HG02938 (cell line): ENCODE results near the gene MSH3.
"Not testable (repeated sequence)": the region's sequence is repeated elsewhere in the genome, so short reads cannot be mapped to it uniquely, and the experiment has no call there.

ENCODE experiments used
- ATAC-seq: cut with Tn5 transposase; IDR thresholded peaks from one replicate; pipeline ENCODE4 v1.9.1; 2021; ENCODE audit warnings: mild to moderate bottlenecking, moderate library complexity; ENCODE audit not compliant: unreplicated experiment

MSH3 gene

GRCh38 chr5:80752427-80752826 lies 98.0 kb downstream of the MSH3 start:
- no peak for ATAC-seq

GRCh38 chr5:80753712-80754111 lies 99.3 kb downstream of the MSH3 start:
- ATAC-seq, result no peak

DNA sequence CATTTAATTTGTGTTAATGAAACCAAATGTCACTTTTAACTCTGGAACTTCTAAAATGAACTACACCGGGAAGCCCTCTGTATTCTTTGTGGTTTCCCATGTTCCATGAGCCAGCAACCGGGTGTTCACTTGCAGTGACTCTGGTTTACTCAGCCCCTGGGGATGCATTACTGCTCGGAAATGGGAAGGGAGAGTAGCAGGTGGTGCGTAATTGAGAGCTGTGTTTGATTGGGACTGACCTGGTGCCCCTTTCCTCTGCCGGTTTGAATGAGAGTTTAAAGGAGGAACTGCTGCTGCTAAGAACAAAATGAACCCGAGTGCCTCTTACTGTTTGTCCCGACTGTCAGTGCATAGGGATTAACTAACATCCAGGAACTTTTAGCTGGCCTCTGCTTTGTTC lies 100.4 kb downstream of the MSH3 start:
- ATAC-seq, result no peak

- ATAC-seq, result peak; percentile 97
These were observed 101.2 kb downstream of the MSH3 start for GRCh38 chr5:80755626-80756025.

DNA sequence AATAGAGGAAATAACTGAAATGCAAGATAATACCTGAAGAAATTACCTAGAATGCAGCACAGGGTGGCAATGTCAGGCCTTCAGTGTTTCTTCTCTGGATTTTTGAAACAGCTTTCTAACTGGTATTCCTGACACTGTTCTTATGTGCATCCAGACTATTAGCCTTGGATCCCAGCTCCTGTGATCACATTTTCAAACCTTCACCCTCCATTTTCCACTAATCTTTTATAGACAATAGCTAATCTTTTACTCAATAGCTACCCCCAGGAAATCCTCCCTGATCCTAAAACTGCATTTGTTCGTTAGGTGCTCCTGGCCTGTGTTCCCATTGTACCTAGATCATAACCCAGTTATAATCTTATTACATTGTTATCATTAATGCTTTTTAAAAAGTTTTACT lies 101.8 kb downstream of the MSH3 start:
- ATAC-seq, result no peak

DNA sequence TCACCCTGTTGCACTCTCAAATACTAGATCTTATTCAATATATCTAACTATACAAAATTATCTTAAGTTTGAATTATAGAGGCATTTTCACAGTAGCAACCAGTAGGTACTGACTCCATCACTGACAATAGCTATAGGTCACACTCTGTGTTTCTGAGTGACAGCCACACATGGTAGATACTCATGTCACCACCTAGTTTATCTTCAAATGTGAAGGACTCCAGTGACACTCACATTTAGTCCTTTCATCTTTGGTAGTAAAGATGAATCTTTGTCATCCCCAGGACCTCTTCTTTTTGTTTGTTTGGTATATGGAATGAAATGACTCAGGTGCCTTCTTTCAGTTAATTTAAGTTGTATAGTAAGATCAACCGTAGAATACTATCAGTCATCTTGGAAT lies 102.8 kb downstream of the MSH3 start:
- ATAC-seq, result no peak

DNA sequence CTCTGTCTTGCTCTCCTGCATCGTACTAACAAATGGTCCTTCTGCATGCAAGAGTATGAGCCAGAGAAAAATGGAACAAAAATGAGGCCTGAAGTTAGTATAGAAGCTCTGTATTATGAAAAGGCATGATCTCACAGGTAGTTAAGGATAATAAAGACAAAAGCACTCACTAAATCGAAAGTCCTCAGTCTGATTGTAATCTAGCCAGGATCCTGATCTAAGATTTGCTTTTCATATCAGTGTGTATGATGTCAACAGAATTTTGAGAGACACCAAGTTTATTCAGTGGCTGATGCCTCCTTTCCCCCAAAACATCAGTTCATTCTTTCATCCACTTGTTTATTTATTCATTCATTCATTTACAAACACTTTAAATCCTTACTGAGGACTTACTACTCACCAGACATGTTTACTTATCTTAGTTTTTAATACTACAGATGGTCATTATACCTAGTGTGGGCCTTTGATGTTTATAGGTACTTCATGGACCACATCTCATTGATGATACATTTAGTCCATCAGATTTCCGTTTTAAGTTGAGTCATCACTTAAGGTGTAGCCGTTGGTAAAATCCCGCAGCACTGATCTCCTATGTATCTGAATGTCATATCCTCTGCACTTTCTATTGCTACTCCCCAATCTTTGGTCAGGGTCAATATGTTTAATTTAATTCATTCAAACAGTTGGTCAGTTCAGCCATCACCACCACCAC lies 105.6 kb downstream of the MSH3 start:
- ATAC-seq, result no peak

GRCh38 chr5:80760680-80761079 lies 106.2 kb downstream of the MSH3 start:
- no peak for ATAC-seq

DNA sequence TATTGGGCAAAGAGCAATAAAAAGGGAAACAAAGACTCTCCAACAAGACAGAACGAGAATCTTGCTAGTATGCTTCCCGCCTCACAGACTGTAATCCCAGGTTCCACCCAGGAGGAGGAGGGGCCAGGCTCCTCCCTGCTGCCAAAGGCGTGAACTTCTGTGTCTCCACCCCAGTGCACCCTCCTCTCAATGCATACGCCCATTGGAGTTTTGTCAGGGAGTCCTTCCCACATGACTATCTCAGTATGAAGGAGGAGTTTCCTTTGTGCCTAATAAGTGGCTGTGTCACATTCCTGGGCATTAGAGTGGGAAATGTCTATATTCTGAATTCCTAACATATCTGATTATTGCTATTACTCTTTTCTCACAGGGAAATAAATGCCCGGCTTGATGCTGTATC lies 106.7 kb downstream of the MSH3 start:
- ATAC-seq, result no peak

DNA sequence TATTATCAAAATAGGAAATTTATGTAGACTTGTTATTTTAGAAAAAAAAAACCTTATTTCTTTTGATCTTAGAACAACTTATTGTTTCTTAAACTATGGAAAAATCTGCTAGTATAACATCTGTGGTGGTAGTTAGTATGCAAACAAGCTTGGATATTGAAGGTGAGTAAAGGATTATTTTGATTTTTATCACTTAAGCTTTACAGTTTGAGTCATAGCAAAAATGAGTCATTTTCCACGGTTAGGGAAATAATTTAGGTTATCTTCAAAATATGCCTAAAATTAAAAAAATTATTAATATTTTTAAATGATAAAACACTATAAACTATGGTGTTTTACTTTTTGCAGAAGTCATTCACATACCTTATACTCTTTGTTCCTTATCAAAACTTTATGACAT lies 107.5 kb downstream of the MSH3 start:
- no peak for ATAC-seq

- no peak for ATAC-seq
These were observed 108.1 kb downstream of the MSH3 start for GRCh38 chr5:80762573-80762972.

- ATAC-seq, result no peak
These were observed 108.8 kb downstream of the MSH3 start for GRCh38 chr5:80763211-80763610.

DNA sequence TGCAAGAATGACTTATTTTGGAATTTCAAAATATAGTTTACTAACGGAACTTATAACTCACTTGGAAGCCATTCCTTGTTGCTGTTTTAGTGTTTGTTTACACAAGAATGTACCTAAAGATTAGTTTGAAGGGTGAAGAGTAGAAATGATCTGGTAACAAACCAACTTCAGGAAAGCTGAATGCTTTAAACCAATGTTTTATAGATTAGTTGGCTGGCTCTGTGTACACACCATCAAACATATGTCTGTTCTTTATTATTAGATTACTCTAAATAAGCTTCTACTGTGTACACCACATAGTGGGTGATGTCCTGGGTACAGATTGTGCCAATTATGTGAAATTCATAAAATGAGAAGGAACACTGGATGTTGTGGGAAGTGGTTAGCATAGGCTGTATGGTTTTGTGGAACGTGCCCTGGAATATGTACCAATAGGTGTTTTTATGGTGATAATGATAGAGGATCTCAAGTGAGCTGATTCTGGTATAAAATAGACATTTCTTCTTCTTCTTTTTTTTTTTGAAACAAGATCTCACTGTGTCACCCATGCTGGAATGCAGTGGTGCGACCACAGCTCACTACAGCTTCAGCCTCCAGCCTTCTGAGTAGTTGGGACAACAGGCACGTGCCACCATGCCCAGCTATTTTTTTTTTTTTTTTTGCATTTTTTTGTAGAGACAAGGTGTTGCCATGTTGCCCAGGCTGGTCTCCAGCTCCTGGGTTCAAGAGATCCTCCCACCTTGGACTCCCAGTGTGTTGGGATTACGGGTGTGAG lies 109.6 kb downstream of the MSH3 start:
- ATAC-seq, result no peak

DNA sequence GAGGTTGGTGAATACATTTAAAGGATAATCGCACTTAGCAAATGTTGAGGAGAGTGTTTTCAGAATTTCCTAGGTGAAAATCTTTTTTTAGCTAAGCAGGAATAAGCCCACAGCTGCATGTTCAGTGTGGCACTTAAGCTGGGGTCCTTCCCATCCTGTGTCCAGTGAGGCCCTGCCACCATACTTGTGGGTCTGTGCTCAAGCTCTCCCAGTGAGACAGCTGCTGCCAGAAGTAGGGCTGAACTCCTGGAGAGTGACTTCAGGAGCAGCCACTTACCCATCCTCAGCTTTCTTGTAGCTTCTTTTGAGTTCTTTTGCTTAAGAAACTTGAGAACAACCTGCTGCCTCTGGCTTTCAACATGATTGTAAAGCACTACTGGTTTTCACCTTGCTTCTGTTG lies 110.3 kb downstream of the MSH3 start:
- no peak for ATAC-seq

DNA sequence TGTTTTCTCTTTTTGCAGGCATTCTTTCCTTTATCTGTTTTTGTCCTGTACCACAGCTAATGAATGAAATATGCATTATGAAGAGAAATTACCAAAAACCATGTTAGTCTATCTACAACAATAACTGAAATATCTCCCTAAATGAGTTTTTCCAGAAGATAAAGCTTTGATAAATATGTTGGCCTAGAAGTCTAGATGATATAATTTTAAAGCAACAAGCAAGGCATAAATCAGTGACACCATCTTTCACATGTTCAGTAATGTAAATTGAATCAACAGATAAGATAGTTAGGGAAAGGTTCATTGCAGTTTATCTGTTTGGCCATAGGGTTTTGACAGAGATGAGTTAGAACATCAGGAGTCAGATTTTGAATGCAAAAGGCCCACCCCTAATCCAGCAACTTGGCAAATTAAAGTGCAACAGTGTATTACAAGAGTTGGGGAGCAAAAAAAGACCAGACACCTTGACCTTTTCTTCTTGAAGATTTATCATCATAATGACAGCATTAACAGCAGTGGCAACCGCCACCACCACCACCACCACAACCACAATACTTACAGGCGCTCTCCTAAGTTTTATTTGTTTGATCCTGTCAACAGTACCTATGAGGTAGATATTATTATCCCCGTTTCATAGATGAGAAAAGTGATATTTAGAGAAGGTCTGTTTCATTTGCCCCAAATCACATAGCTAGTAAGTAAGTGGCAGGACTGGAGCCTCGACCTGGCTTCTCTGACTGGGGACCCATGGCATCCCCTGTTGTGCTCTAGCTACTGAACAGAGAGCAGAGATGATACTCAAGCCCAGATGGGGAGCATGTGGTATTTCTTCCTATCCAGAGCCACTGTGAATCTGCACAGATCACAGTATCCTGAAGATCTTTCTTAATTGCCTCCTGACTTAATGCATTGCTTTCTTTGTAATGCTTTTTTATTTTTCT lies 123.2 kb downstream of the MSH3 start:
- no peak for ATAC-seq

DNA sequence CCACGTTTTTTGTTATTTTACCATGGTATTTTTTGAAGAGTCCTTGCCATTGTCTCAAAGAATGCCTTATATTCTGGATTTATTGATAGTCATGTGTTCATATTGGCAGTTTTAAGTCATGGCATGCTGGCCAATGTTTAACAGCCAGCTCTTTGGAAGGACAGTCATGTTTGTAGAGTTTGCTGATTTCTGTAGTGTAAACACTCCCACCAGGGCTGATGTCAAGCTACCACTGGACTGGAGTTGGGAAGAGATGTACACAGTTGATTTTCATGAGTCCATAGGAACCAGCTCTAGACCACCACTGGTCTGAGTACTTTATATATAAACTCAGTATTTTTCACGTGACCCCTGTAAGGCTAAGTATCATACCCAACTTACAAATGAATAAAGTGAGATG lies 125.6 kb downstream of the MSH3 start:
- no peak for ATAC-seq

- ATAC-seq, result no peak
These were observed 126.4 kb downstream of the MSH3 start for GRCh38 chr5:80780761-80781285.

DNA sequence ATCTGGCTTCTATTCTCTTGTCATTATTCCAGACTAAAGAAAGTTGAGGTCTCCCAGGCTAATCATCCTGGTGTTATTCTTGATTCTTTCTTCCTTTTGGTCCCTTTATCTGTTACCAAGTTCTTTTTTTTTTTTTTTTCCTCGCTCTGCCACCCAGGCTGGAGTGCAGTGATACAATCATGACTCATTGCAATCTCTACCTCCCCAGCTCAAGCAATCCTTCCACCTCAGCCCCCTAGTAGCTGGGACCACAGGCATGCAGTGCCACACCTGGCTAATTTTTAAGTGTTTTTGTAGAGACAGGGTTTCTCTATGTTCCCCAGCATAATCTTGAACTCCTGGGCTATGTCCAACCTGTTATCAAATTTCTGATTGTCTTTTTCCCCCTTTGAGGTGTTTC lies 126.9 kb downstream of the MSH3 start:
- ATAC-seq, result no peak

DNA sequence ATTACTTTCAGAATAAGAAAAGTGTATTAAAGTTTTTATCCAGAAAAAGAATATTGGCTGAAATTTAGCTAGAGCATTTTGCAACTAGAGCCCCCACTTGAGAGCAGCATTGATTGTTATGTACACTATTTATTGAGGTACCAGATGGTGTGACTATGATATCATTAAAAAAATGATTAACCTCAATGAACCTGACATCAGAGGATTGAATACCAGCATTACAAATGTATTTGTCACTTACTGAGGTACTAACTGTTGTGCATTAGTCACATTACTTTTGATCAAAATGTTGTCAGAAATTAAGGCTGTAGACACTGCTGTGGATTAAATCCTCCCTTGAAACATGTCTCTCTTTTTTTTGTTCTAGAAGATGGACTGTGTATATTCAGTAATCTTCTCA lies 128.2 kb downstream of the MSH3 start:
- ATAC-seq, result no peak

- not testable (repeated sequence) for ATAC-seq
These were observed 129.3 kb downstream of the MSH3 start for GRCh38 chr5:80783751-80784150.

DNA sequence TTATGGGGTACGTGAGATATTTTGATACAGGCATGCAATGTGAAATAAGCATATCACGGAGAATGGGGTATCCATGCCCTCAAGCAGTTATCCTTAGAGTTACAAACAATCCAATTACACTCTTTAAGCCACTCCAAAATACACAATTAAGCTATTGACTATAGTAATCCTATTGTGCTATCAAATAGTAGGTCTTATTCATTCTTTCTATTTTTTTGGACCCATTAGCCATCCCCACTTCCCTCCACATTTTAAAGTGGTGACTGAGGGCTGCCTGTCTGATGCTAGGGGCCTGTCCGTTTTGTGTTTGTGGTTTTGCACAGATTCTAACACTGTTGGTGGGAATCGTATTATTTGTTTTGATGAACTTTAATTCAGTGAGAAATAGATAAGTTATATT lies 130.0 kb downstream of the MSH3 start:
- no peak for ATAC-seq
